ENCODE results near the gene APOOL. TPM values are rescaled to one million over a fixed set of nuclear protein-coding genes. Genes with fewer than 3 reads are reported as not detected.
"Not testable (repeated sequence)": the region's sequence is repeated elsewhere in the genome, so short reads cannot be mapped to it uniquely, and the experiment has no call there.

APOOL gene, protein sequence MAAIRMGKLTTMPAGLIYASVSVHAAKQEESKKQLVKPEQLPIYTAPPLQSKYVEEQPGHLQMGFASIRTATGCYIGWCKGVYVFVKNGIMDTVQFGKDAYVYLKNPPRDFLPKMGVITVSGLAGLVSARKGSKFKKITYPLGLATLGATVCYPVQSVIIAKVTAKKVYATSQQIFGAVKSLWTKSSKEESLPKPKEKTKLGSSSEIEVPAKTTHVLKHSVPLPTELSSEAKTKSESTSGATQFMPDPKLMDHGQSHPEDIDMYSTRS
- total RNA-seq: 14.6 and 14.9 TPM in 2 replicates

DNA sequence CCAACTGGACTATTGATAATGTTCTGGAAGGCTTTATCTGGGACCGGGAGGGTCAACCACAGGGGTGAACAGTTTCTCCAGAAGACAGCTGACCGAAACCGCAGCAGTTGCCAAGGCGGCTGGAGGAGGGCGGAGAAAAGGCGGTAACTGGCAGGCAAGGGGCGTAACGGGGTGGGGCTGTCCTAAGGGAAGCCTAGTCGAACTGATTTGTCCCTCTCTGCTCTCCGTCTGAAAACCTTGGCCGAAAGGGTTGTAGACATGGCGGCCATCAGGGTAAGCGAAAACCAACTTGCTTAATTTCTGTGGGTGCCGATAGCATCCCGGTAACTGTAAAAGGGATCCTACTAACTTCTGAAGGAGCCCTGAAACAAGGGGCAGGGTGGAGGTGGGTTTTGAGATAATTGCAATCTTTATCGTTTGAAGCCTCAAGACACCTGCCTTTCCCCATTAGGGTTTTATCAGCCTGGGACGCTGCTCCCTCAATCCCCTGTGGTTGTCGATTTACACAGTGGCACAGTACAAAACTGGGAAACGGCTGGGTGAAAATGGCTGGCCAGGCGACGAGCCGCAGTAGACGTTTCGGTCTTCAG is at the start of gene APOOL:
APOOL (plus strand) TSS at position 223 of the 590 bp plus-strand sequence; CDS start at position 259, 36 bp downstream.
- intact Hi-C loops (cut with micrococcal nuclease): loop anchor here (10.0 kb wide), 1 partner anchor 51 kb away; no protein-coding TSS in a partner anchor

DNA sequence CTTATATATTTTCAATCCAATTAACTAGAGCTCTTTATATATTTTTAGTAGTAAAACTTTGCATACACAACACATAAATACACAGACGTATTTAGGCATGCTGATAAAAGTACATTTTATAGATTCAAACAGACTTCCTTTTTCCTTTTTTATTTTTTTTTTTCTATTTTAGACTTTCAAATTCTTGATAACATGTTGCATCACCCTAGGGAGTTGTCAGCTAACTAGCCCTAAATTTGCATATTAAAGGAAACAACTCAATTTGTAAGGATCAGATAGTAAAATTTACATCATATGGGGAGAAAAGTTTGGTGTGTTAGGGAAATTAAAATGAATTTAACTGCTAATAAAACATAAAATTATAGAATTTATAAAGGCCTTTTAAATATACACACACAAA is 47.4 kb upstream of the APOOL start:
- intact Hi-C loops (cut with micrococcal nuclease): no loop called here

DNA sequence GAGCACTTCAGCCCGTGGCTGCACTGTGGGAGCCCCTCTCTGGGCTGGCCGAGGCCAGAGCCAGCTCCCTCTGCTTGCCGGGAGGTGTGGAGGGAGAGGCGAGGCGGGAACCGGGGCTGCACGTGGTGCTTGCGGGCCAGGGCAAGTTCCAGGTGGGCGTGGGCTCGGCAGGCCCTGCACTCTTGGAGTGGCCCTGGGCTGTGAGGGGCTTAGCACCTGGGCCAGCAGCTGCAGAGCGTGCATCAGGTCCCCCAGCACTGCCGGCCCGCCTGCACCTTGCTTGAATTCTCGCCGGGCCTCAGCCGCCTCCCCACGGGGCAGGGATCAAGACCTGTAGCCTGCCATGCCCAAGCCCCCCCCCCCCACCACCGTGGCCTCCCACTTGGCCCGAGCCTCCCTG is 28.9 kb upstream of the APOOL start:
- intact Hi-C loops (cut with micrococcal nuclease): no loop called here

DNA sequence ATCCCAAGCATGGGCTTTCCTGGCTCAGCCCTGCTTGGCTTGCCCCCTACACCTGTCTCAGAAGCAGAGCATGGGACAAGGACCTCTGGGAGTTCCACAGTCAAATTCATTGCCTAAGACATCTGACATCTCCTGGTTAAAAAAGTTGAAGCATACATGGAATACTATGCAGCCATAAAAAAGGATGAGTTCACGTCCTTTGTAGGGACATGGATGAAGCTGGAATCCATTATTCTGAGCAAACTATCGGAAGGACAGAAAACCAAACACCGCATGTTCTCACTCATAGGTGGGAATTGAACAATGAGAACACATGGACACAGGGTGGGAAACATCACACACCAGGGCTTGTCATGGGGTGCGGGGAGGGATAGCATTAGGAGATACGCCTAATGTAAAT is 11.9 kb upstream of the APOOL start:
- intact Hi-C loops (cut with micrococcal nuclease): not testable (repeated sequence)

DNA sequence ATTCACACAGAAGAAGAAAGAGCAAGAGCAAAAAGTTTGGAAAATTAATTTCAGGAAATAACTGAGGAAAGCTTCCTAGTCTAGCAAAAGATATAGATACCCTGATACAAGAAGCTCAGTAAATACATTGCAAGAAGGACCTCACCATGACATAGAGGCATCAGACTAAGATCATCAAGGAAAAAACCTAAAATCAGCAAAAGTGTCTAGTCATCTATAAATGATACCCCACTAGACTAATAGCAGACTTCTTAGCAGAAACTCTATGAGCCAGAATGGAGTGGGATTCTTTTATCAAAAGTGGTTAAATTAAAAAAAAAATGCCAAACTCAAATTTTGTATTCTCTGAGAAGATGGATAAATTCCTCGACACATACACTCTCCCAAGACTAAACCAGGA is 10.5 kb upstream of the APOOL start:
- intact Hi-C loops (cut with micrococcal nuclease): no loop called here

DNA sequence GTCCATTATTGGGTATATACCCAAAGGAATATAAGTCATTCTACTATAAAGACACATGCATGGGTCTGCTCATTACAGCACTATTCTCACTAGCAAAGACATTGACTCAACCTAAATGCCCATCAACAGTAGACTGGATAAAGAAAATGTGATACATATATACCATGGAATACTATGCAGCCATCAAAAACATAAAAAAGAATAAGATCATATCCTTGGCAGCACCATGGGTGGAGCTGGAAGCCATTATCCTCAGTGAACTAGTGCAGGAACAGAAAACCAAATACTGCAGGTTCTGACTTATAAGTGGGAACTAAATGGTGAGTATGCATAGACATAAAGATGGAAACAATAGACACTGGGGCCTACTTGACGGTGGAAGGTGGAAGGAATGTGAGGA is 2.3 kb upstream of the APOOL start:
- intact Hi-C loops (cut with micrococcal nuclease): loop anchor here (10.0 kb wide), 1 partner anchor 53 kb away; no protein-coding TSS in a partner anchor

DNA sequence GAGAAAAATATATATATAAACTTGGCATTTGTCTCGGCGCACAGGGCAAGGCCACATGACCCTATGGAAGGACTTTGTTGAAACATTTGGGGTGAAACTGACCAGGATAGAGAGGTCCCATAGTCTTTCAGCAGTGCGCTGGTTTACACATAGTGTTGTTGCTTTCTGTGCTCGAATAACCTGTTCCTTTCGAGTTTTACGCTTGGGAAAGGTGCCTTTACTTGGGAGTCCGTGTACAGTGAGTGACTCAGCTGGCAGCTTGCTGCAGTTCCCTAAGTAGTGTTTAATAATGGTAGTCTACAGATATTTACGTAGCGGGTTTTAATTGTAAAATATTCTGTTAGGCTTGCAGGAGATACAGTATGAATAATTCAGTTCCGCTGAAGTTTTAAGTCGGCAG is 578 bp downstream of the APOOL start:
- intact Hi-C loops (cut with micrococcal nuclease): loop anchor here (10.0 kb wide), 1 partner anchor 51 kb away; no protein-coding TSS in a partner anchor

DNA sequence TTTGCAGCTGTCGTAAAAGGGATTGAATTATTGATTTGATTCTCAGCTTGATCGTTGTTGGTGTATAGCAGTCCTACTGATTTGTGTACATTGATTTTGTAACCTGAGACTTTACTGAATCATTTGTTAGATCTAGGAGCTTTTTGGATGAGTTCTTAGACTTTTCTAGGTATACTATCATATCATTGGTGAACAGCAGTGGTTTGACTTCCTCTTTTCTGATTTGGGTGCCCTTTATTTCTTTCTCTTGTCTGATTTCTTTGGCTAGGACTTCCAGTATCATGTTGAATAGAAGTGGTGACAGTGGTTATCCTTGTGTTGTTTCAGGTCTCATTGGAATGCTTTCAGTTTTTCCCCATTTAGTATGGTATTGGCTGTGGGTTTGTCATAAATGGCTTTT is 8.4 kb downstream of the APOOL start:
- intact Hi-C loops (cut with micrococcal nuclease): no loop called here

DNA sequence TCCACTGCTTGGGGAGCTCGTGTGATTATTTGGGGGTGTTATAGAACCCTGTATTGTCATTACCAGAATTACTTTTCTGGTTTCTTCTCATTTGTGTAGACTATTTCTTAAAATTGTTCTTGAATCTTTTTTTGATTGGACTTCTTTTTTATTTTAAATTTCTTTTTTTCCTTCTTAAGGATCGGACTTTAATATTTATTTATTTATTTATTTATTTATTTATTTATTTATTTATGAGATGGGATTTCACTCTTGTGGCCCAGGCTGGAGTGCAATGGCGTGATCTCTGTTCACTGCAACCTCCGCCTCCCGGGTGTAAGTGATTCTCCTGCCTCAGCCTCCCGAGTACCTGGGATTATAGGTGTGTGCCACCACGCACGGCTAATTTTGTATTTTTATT is 11.7 kb downstream of the APOOL start:
- intact Hi-C loops (cut with micrococcal nuclease): not testable (repeated sequence)

DNA sequence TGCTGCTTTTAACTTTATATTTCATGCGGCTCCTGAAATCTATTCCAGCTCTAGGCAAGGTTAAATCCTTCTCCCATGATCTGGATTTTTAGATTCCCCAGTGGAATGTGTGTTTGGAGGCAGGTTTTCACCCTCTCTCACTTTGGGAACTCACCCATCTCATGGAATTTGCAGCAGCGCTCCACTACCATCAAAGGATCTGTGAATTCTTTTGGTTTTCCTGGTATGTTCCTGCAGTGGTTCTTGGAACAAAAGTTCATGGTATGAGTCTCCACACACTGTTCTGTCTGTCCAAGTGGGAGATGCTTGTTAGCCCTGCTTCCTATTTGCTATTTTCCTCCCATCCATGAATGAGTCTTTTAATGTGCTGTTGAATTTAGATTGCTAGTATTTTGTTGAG is 14.0 kb downstream of the APOOL start:
- intact Hi-C loops (cut with micrococcal nuclease): no loop called here

DNA sequence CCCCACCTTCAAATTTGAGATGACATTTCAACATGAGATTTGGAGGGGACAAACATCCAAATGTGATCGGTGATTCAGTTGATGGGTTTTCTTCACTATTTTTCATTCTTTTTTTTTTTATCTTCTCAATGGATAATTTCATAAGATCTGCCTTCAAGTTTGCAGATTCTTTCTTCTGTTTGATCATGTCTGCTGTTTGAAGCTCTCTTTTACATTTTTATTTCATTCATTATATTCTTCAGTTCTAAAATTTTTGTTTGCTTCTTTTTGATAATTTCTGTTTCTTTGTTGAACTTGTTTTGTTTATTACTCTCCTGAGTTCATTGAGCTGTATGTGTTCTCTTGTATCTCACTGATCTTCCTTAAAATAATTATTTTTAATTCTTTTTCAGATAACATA is 14.8 kb downstream of the APOOL start:
- intact Hi-C loops (cut with micrococcal nuclease): no loop called here

DNA sequence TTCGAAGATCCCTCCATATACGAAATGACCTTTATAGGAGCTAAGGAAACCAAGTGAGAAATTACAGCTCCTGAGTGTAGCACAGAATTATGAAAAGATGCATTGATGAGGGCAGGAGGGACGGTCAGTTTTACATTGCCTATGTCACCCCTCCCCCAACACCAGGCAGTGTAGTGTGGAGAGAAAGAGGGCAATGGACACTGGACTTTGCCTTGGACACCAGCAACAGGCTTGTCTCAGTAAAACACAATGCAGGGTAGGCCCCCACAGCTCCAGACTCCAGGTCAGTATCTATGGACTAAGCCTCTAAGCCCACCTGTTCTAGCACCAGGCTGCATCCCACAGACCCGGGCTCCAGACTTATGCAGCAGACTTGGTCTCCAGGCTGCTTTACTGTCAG is 16.5 kb downstream of the APOOL start:
- intact Hi-C loops (cut with micrococcal nuclease): no loop called here

DNA sequence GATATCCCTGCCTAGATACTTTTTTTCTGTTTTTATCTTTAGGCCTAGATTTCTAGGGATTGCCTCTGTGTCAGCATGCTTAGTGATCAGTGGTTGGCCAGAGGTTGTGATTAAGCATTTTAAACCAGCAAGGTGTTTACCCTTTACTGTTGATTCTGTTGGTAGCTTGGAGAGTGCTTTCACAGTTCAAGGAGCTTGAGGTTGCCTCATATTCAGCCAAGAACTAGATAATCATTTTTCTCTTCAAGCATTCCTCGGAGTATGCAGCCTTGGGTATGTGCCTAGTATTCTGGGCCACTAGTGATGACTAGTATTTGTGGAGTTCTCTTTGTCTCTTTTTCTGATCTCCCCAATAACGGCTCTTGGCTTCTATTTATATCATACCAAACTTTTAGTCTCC is 20.4 kb downstream of the APOOL start:
- intact Hi-C loops (cut with micrococcal nuclease): no loop called here

DNA sequence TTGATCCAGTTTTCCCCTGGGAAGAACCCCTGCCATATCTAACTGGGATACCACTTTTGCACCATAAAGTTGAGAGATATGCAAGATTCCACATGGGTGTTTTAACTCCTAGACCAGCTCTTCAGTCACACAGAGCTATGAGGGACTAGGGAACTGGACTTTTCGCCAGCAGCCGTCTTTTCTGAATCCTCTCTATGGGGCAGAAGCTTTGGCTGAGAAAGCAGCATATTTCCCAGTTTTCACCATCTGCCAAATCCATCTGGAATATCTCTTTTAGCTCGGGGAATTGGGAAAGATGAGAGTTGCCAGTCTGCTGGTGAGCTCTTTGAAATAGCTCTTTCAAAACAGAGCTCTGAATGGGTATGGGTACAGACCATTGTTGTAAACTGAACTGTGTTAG is 20.9 kb downstream of the APOOL start:
- intact Hi-C loops (cut with micrococcal nuclease): no loop called here

DNA sequence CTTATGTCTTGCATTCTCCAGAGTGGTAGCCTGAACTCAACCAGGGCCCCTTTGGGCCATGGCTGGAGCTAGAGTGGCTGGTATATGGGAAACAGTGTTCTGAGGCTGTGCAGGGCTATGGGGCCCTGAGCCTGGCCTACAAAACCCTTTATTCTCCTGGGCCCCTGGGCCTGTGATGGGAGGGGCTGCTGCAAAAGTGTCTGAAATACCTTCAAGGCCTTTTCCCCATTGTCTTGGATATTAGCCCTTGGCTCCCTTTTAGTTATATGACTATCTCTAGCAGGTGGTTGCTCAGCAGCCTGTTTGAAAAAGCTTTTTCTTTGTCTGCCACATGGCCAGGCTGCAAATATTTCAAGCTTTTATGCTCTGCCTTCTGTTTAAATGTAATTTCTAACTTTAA is 22.5 kb downstream of the APOOL start:
- intact Hi-C loops (cut with micrococcal nuclease): no loop called here

DNA sequence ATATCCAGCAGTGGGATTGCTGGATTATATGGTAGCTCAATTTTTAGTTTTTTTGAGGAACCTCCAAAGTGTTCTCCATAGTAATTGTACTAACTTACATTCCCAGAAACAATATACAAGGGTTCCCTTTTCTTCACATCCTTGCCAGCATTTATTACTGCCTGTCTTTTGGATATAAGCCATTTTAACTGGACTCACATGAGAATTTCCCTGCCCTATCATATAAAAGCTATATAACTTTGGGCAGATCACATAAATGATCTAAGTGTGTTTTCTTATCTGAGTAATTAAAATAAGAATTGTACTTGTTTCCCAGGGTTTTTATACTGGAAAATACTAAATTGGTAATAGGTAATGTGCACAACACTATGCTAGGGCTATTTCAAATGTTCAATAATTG is 25.4 kb downstream of the APOOL start:
- intact Hi-C loops (cut with micrococcal nuclease): no loop called here

DNA sequence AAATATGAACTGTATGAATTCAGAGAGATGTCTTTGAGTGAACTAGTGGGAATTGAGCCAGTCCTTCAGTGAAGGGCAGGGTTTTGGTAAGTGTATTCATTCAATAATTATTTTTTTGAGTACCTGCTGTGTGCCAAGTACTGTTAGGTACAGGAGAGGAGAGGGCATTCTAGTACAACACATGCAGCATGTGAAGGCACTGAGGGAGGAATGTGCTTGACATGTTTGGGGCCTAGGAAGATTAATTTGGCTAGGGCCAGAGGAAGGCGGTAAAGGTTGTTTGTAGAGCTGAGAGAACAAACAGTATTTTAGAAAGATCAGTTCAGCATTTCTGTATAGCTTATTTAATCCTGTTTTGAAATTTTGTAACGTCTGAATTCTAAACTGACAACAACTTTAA is 27.8 kb downstream of the APOOL start:
- intact Hi-C loops (cut with micrococcal nuclease): no loop called here

DNA sequence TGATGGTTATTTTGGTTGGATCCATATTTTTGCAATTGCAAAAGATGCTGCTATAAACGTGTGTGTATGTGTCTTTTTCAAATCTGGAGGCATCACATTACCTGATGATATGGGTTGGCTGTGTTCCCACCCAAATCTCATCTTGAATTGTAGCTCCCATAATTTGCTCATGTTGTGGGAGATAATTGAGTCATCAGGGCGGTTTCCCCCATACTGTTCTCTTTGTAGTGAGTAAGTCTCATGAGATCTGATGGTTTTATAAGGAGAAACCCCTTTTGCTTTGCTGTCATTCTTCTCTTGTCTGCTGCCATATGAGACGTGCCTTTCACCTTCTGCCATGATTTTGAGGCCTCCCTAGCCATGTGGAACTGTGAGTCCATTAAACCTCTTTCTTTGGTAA is 33.4 kb downstream of the APOOL start:
- intact Hi-C loops (cut with micrococcal nuclease): no loop called here

DNA sequence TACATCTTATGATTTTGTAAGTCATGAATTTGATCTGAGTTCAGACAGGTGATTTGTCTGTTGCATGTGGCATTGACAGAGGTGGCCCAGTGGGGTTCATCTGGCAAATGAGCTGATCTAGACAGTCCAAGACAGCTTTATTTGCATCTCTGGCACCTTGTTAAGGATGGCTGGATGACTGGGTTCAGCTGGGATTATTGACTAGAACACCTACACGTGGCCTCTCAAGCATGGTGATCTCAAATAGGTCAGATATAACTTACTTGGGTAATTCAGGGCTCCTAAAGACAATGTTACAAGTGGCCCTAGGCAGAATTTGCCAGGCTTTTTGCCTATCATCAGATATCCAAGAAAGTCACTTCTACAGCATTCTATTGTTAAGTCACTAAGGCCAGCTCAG is 48.0 kb downstream of the APOOL start:
- intact Hi-C loops (cut with micrococcal nuclease): loop anchor here (2.0 to 10.0 kb wide), 2 partner anchors 47 to 323 kb away; partner anchors contain the start of gene APOOL

DNA sequence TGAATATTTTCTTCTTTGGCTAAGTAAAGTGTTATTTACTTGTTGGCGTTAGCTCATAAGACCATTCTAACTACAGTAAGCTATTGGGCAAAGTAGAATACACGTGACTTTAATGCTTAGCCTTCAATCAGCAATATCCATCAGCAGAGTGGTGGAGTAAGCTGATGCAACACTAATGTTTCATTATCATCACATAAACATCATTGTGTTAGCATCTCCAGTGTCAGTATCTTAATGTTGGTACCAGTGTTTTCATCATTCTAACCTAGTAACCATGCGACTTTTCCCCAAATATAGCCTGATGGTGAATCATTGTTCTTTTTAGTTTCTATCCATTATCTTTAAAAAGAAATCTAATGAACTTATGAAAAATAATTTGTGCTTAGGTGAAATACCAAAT is 48.5 kb downstream of the APOOL start:
- intact Hi-C loops (cut with micrococcal nuclease): loop anchor here (2.0 to 10.0 kb wide), 2 partner anchors 47 to 323 kb away; partner anchors contain the start of gene APOOL

DNA sequence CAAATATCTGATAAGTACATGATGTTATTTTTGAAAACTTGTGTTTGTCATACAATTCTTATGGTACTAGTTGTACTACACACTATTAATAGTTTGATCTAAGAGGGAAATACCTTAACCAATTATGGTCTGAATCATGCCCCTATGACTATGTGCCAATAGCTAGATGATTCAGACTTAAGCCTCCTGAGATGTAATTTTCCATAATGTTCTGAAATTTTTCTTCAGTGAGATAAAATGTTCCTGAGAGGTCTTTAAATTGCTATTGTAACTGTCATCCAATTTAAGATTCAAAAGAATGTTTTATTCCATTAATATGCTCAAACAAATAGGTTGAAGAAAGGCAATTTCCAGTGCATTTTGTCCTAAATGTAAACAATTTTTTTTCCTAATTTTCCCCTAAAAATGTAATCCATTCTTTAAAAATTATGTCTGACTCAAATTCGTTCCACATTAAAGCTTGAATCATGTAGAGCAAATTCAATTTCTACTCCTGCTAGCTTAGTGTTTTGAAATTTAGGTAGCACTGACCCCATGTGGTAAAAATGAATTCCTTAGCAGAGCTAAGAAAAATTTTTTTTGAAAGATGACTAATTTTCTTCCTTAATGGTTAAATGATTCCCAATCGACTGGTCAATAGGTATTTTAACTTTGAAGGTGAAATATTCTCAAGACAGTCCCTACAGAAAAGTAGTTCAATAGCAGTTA is 49.1 kb downstream of the APOOL start:
- intact Hi-C loops (cut with micrococcal nuclease): loop anchor here (2.0 to 10.0 kb wide), 2 partner anchors 48 to 324 kb away; partner anchors contain the start of gene APOOL

DNA sequence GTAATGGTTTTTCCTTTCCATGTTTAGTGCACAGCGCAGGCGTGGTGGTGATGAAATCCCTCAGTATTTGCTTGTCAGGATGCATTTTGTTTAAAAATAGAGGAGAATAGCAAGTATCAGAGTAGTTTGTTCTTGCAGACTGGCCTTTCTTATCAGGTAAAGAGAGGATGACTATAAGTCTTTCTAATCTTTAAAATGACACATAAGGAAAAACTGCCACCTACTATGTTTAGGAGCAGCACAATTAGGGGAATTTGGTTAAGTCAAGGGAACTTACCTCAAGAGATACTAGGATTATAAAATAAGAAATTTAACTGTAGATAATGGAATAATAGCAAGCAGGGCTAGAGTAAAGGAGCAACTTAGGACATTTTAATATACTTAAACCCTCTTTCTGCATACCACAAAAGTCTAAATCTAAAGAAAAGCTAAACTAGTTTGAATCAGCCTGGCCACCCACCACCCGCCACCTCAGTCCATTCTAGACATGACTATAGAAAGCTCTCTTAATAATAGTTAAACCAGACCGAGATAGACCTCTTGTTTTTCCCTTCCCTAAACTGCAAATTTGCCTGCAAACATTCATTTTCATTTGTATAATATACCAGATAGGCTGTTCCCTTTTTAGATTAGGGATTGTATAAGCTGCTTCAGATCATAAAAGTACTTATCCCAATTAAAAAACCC is 62.0 kb downstream of the APOOL start:
- intact Hi-C loops (cut with micrococcal nuclease): no loop called here

Measured in T-helper 2 cell treated with Interferon-gamma antibody and Interleukin-4, amounts not matched to agents 100 ng/mL and 5 ng/mL, for 36 hours (primary cell).